OCI-LY7 (cell line): Measurements from ENCODE around the gene KHK. TPM values are rescaled to one million over a fixed set of nuclear protein-coding genes. Genes with fewer than 3 reads are reported as not detected.
"Not testable (repeated sequence)": the region's sequence is repeated elsewhere in the genome, so short reads cannot be mapped to it uniquely, and the experiment has no call there.

Experiments used
- BruUV-seq: library from RNA; stranded (reverse); fragments of 400-500 nt; replicated peaks from 2 replicates; lab custom pipeline; 2021; lab: Mats Ljungman, UMichigan
- CTCF ChIA-PET: fragments of 300-600 bp; sonication (Branson Sonifier 250); formaldehyde crosslinking; loops from one replicate; lab custom pipeline; 2022; ENCODE audit warnings: antibody characterized with exemption; ENCODE audit not compliant: unreplicated experiment; lab: Charles Lee
- POLR2A ChIA-PET: fragments of 300-600 bp; sonication (Branson Sonifier 250); formaldehyde crosslinking; loops from one replicate; lab custom pipeline; 2022; ENCODE audit warnings: antibody characterized with exemption; lab: Charles Lee
- DNase-seq: peaks from one replicate; pipeline ENCODE4 v3.0.0-alpha.2; 2015; ENCODE audit warnings: low spot score
- H2AFZ ChIP-seq: fragments of 200-600 bp; sonication (generic), shearing (Covaris generic); 2 replicates; pipeline ENCODE4 v1.6.1; 2014; ENCODE audit warnings: mild to moderate bottlenecking, antibody characterized with exemption, low read length, moderate library complexity
- H3K27ac ChIP-seq: fragments of 200-600 bp; sonication (generic); 2 replicates; pipeline ENCODE4 v1.5.1; 2014; ENCODE audit warnings: mixed run types, low read depth, mild to moderate bottlenecking, moderate library complexity, low read length, inconsistent platforms; ENCODE audit not compliant: poor library complexity, severe bottlenecking
- H3K36me3 ChIP-seq: fragments of 200-600 bp; sonication (generic); 2 replicates; pipeline ENCODE4 v1.6.1; 2014; ENCODE audit warnings: mild to moderate bottlenecking, antibody characterized with exemption, low read length, moderate library complexity, mixed read lengths; ENCODE audit not compliant: insufficient read depth
- H3K4me1 ChIP-seq: fragments of 200-600 bp; sonication (generic); 2 replicates; pipeline ENCODE4 v1.5.1; 2014; ENCODE audit warnings: mild to moderate bottlenecking, low read length; ENCODE audit not compliant: insufficient read depth, poor library complexity, severe bottlenecking
- H3K4me2 ChIP-seq: fragments of 200-600 bp; sonication (generic); 2 replicates; pipeline ENCODE4 v1.6.1; 2014; ENCODE audit warnings: mild to moderate bottlenecking, low read length
- H3K4me3 ChIP-seq: fragments of 200-600 bp; sonication (generic); 2 replicates; pipeline ENCODE4 v1.5.1; 2014; ENCODE audit warnings: mild to moderate bottlenecking, low read depth, low read length; ENCODE audit not compliant: poor library complexity, severe bottlenecking
- H3K79me2 ChIP-seq: fragments of 200-600 bp; sonication (generic); 2 replicates; pipeline ENCODE4 v1.6.1; 2016; ENCODE audit warnings: low read depth, mild to moderate bottlenecking, low read length, moderate library complexity, mixed read lengths; ENCODE audit not compliant: insufficient read depth
- H3K9me2 ChIP-seq: fragments of 200-600 bp; sonication (generic); 2 replicates; pipeline ENCODE4 v1.6.1; 2016; ENCODE audit warnings: mild to moderate bottlenecking, low read length, mixed read lengths; ENCODE audit not compliant: insufficient read depth
- H3K9me3 ChIP-seq: fragments of 200-600 bp; sonication (generic); 2 replicates; pipeline ENCODE4 v1.6.1; 2014; ENCODE audit warnings: mild to moderate bottlenecking, mixed run types, low read length, mixed read lengths
- H4K20me1 ChIP-seq: fragments of 200-600 bp; sonication (generic); 2 replicates; pipeline ENCODE4 v1.6.1; 2014; ENCODE audit warnings: mild to moderate bottlenecking, antibody characterized with exemption, low read length, moderate library complexity, mixed read lengths; ENCODE audit not compliant: insufficient read depth
- CTCF ChIP-seq: fragments of 200-600 bp; sonication (generic); conservative IDR thresholded peaks from 2 replicates; pipeline ENCODE4 v1.5.1; 2014; ENCODE audit warnings: mild to moderate bottlenecking, antibody characterized with exemption, low read length, moderate library complexity, mixed read lengths
- EZH2phosphoT487 ChIP-seq: fragments of 200-600 bp; sonication (generic); IDR thresholded peaks from 2 replicates; pipeline ENCODE4 v1.6.1; 2018; ENCODE audit warnings: low read depth, borderline replicate concordance, mild to moderate bottlenecking, mixed run types, antibody characterized with exemption, low read length, moderate library complexity, mixed read lengths
- intact Hi-C: fragments of 100-400 bp; cut with micrococcal nuclease; formaldehyde crosslinking; loops from one replicate; pipeline ENCODE4 v1.10.0; 2022; ENCODE audit not compliant: unreplicated experiment
- total RNA-seq, 2 experiments: library from RNA; depleted of rRNA in 1 of 2; stranded (reverse); fragments of >200 nt in 1 of 2; shearing (Covaris generic) in 1 of 2; gene quantifications; 2 replicates each; pipeline ENCODE4 v1.2.3, GENCODE V29; 2014 to 2022

The KHK gene
- total RNA-seq, 2 experiments from 2014 or later: 9.7 to 17.9 TPM

- H3K36me3 ChIP-seq: no peaks in the 10 kb centered on the region
- DNase-seq: no peak
- no TSS peak for BruUV-seq
- H2AFZ ChIP-seq: no peak overlapping the region
- TF ChIP-seq EZH2phosphoT487 (no peak), CTCF (no peak)
- intact Hi-C loops: no loop called here
- no peak overlapping the region for H3K4me3 ChIP-seq
- no peaks in the 10 kb centered on the region for H3K79me2 ChIP-seq
- no peaks in the 10 kb centered on the region for H3K9me3 ChIP-seq
- H4K20me1 ChIP-seq: no peaks in the 10 kb centered on the region
- H3K9me2 ChIP-seq: no peaks in the 10 kb centered on the region
- no peak overlapping the region for H3K27ac ChIP-seq
- ChIA-PET CTCF (no interaction called here), POLR2A (interaction anchor here (1.3 to 1.5 kb wide), 3 partner anchors 9 to 79 kb away, joined by 3 to 6 read pairs (median 4); no protein-coding TSS in a partner anchor)
- peaks cover 10% of the 10 kb centered on the region for H3K4me1 ChIP-seq
- no peak overlapping the region for H3K4me2 ChIP-seq
Measured at GRCh38 chr2:27105981-27106380, 19.4 kb downstream of the KHK start.

DNA sequence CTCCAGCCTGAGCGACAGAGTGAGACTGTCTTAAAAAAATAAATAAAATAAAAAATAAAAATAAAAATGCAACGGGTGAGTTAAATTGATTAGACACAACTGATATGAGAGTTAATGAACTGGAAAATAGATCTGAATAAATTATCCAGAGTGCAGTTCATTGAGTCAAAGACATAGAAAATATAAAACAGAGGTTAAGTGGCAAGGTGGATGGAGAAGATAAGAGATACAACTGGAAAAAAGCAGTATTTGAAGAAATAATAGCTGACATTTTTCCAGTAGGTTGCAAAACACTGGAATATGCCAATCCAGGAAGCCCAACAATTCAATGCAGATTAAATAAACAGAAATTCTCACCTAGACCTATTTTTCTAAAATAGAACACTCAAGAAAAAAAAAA, 21.6 kb downstream of the KHK start:
- intact Hi-C loops: no loop called here
- TF ChIP-seq CTCF: no peak
- TF ChIP-seq EZH2phosphoT487: no peak
- POLR2A ChIA-PET: interaction anchor here (0.7 to 1.2 kb wide), 2 partner anchors 24 to 266 kb away, joined by 4 to 5 read pairs; no protein-coding TSS in a partner anchor

DNA sequence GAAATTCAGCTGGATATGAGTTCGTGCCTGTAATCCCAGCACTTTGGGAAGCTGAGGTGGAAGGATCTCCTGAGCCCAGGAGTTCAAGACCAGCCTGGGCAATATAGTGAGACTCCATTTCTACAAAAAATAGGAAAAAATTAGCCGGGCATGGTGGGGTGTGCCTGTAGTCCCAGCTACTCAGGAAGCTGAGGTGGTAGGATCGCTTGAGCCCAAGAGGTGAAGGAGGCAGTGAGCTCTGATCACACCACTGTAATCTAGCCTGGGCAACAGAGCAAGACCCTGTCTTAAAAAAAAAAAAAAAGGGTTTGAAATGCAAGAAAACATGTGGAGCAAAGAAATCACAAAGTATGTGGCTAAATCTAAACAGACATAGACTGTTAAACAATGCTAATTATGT, 22.5 kb downstream of the KHK start:
- no peak overlapping the region for H3K27ac ChIP-seq
- H3K79me2 ChIP-seq: no peaks in the 10 kb centered on the region
- H3K4me1 ChIP-seq: peaks cover 10% of the 10 kb centered on the region
- intact Hi-C loops: no loop called here
- H3K4me2 ChIP-seq: no peak overlapping the region
- POLR2A ChIA-PET: interaction anchor here (0.6 to 0.7 kb wide), 3 partner anchors 12 to 519 kb away, joined by 3 to 4 read pairs (median 3); no protein-coding TSS in a partner anchor
- TF ChIP-seq CTCF (no peak), EZH2phosphoT487 (no peak)
- CTCF ChIA-PET: interaction anchor here (1.4 kb wide), 1 partner anchor 25 kb away, joined by 3 read pairs; no protein-coding TSS in a partner anchor
- H3K9me2 ChIP-seq: no peaks in the 10 kb centered on the region
- H3K36me3 ChIP-seq: no peaks in the 10 kb centered on the region
- no peak overlapping the region for H2AFZ ChIP-seq
- no peak overlapping the region for H3K4me3 ChIP-seq
- H4K20me1 ChIP-seq: no peaks in the 10 kb centered on the region
- no peak for DNase-seq
- H3K9me3 ChIP-seq: no peaks in the 10 kb centered on the region
- no TSS peak for BruUV-seq

More for the DNA sequence above, 21.6 kb downstream of the KHK start:
- CTCF ChIA-PET: interaction anchor here (1.4 kb wide), 1 partner anchor 26 kb away, joined by 3 read pairs; no protein-coding TSS in a partner anchor
- H3K9me2 ChIP-seq: no peaks in the 10 kb centered on the region
- H3K4me3 ChIP-seq: no peak overlapping the region
- H3K4me2 ChIP-seq: no peak overlapping the region
- H3K36me3 ChIP-seq: no peaks in the 10 kb centered on the region
- H4K20me1 ChIP-seq: no peaks in the 10 kb centered on the region
- no peak overlapping the region for H2AFZ ChIP-seq
- no peaks in the 10 kb centered on the region for H3K9me3 ChIP-seq
- no peaks in the 10 kb centered on the region for H3K79me2 ChIP-seq
- DNase-seq: no peak
- no peak overlapping the region for H3K27ac ChIP-seq
- peaks cover 10% of the 10 kb centered on the region for H3K4me1 ChIP-seq
- no TSS peak for BruUV-seq

GRCh38 chr2:27110603-27111352, 24.2 kb downstream of the KHK start:
- H3K4me2 ChIP-seq, H2AFZ ChIP-seq, H4K20me1 ChIP-seq, BruUV-seq, H3K9me2 ChIP-seq, DNase-seq, CTCF ChIA-PET, H3K9me3 ChIP-seq, POLR2A ChIA-PET, H3K27ac ChIP-seq, H3K4me3 ChIP-seq, H3K4me1 ChIP-seq, H3K79me2 ChIP-seq, H3K36me3 ChIP-seq: not testable (repeated sequence)
- intact Hi-C loops: loop anchor here (5.0 kb wide), 1 partner anchor 192 kb away; no protein-coding TSS in a partner anchor
